ENCODE results near the gene PROX1. TPM values are rescaled to one million over a fixed set of nuclear protein-coding genes. Genes with fewer than 3 reads are reported as not detected.
A peak's percentile ranks its signal among the peaks of the same experiment; 100 is the strongest.

PROX1 gene
- total RNA-seq, 1 donor from 2014 or later = 80.6 TPM

GRCh38 chr1:214050513-214051401 is 63.0 kb downstream of the PROX1 start:
- DNase-seq = no peak
- intact Hi-C loops (cut with micrococcal nuclease) = no loop called here
- no peak for TF ChIP-seq CTCF (IDR thresholded peaks at IDR 0.05; ENCODE audit: borderline replicate concordance)
- H3K36me3 ChIP-seq = no peaks in the 10 kb centered on the region
- no peaks in the 10 kb centered on the region for H3K27me3 ChIP-seq (ENCODE audit: low read depth)
- H3K27ac ChIP-seq (replicated peaks) = peak overlapping the region; percentile 51
- no peak overlapping the region for H3K4me3 ChIP-seq
- H3K4me1 ChIP-seq = peaks cover 6% of the 10 kb centered on the region
- peaks cover 23% of the 10 kb centered on the region for H3K9me3 ChIP-seq (replicated peaks)

GRCh38 chr1:214051786-214052185 is 64.0 kb downstream of the PROX1 start:
- Histone ChIP-seq H3K27me3 (ENCODE audit: low read depth) (no peaks in the 10 kb centered on the region), H3K9me3 (replicated peaks) (peaks cover 23% of the 10 kb centered on the region), H3K27ac (replicated peaks) (peak overlapping the region; percentile 51), H3K4me3 (no peak overlapping the region), H3K36me3 (no peaks in the 10 kb centered on the region), H3K4me1 (peaks cover 6% of the 10 kb centered on the region)
- intact Hi-C loops (cut with micrococcal nuclease) = no loop called here
- TF ChIP-seq CTCF (IDR thresholded peaks at IDR 0.05; ENCODE audit: borderline replicate concordance) = no peak
- no peak for DNase-seq

GRCh38 chr1:214058076-214058475 is 70.3 kb downstream of the PROX1 start:
- no peak for TF ChIP-seq CTCF (IDR thresholded peaks at IDR 0.05; ENCODE audit: borderline replicate concordance)
- intact Hi-C loops (cut with micrococcal nuclease) = no loop called here

GRCh38 chr1:214066190-214066589 is 78.4 kb downstream of the PROX1 start:
- no peak for TF ChIP-seq CTCF (IDR thresholded peaks at IDR 0.05; ENCODE audit: borderline replicate concordance)
- Histone ChIP-seq H3K4me1 (no peaks in the 10 kb centered on the region), H3K27me3 (ENCODE audit: low read depth) (no peaks in the 10 kb centered on the region), H3K4me3 (no peak overlapping the region), H3K27ac (replicated peaks) (no peak overlapping the region), H3K9me3 (replicated peaks) (no peaks in the 10 kb centered on the region), H3K36me3 (no peaks in the 10 kb centered on the region)
- DNase-seq = no peak
- intact Hi-C loops (cut with micrococcal nuclease) = no loop called here

More at GRCh38 chr1:214058076-214058475, 70.3 kb downstream of the PROX1 start:
- Histone ChIP-seq H3K27ac (replicated peaks) (no peak overlapping the region), H3K4me1 (no peaks in the 10 kb centered on the region), H3K36me3 (no peaks in the 10 kb centered on the region), H3K9me3 (replicated peaks) (no peaks in the 10 kb centered on the region), H3K27me3 (ENCODE audit: low read depth) (no peaks in the 10 kb centered on the region), H3K4me3 (no peak overlapping the region)
- DNase-seq = no peak

GRCh38 chr1:214066936-214067335 is 79.2 kb downstream of the PROX1 start:
- TF ChIP-seq CTCF (IDR thresholded peaks at IDR 0.05; ENCODE audit: borderline replicate concordance) = no peak
- Histone ChIP-seq H3K36me3 (no peaks in the 10 kb centered on the region), H3K4me1 (no peaks in the 10 kb centered on the region), H3K27ac (replicated peaks) (no peak overlapping the region), H3K27me3 (ENCODE audit: low read depth) (no peaks in the 10 kb centered on the region), H3K9me3 (replicated peaks) (no peaks in the 10 kb centered on the region), H3K4me3 (no peak overlapping the region)
- no peak for DNase-seq
- intact Hi-C loops (cut with micrococcal nuclease) = no loop called here

All from left ventricle myocardium inferior (tissue), 1 donor.